Measurements from ENCODE around the gene FARS2.

DNA sequence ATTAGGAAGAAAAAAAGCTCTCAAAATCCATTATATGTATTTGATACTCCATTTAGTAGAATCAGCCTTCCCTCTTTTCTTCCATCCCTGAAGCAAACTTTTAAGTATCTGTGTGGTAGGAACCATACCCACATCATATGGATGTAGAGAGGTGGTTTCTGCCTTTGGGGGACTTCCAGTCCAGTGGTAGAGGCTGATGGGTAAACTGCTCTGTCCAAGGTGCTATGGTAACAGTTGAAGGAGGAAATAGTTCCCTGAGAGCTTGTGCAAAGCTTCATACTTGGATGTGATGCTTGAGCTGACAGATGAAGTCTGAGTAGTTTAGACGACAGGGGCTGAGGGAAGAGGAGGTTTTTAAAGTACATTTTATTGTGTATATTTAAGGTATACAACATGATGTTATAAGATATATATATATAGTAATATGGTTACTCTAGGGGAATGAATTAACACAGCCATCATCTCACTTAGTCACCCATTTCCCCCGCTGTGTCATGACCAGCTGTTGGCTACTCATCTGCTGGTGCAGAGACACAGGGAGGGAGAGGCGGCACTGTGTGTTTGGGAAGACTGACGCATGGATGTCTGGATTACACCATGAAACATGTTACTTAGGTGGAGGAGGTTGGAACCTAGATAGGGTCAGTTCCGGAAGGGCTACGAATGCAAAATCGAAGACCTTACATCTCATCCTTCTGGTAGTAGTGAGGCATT is 185.2 kb downstream of the FARS2 start:
- TF ChIP-seq MAX (CRISPR knock-in tag; IDR thresholded peaks at IDR 0.05) (no peak), KAT7 (CRISPR knock-in tag; IDR thresholded peaks at IDR 0.05; ENCODE audit: borderline replicate concordance) (no peak), ZNF416 (CRISPR knock-in tag; IDR thresholded peaks at IDR 0.05) (no peak), CTCF (IDR thresholded peaks at IDR 0.05) (no peak), ZNF317 (CRISPR knock-in tag; IDR thresholded peaks at IDR 0.05; ENCODE audit: borderline replicate concordance, low read depth) (no peak), ZNF232 (CRISPR knock-in tag; IDR thresholded peaks at IDR 0.05) (no peak), SMAD4 (CRISPR knock-in tag; IDR thresholded peaks at IDR 0.05) (no peak), ESRRA (CRISPR knock-in tag; IDR thresholded peaks at IDR 0.05; ENCODE audit: borderline replicate concordance) (no peak), ZBTB21 (CRISPR knock-in tag; IDR thresholded peaks at IDR 0.05; ENCODE audit: borderline replicate concordance) (no peak), NR3C1 (CRISPR knock-in tag; conservative IDR thresholded peaks at IDR 0.05; ENCODE audit: low read depth) (no peak), TCF7 (CRISPR knock-in tag; IDR thresholded peaks at IDR 0.05; ENCODE audit: low read depth) (no peak)
- TF ChIP-seq, protein P1, sequence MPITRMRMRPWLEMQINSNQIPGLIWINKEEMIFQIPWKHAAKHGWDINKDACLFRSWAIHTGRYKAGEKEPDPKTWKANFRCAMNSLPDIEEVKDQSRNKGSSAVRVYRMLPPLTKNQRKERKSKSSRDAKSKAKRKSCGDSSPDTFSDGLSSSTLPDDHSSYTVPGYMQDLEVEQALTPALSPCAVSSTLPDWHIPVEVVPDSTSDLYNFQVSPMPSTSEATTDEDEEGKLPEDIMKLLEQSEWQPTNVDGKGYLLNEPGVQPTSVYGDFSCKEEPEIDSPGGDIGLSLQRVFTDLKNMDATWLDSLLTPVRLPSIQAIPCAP (CRISPR knock-in tag; IDR thresholded peaks at IDR 0.05), result no peak
- TF ChIP-seq, protein P2, sequence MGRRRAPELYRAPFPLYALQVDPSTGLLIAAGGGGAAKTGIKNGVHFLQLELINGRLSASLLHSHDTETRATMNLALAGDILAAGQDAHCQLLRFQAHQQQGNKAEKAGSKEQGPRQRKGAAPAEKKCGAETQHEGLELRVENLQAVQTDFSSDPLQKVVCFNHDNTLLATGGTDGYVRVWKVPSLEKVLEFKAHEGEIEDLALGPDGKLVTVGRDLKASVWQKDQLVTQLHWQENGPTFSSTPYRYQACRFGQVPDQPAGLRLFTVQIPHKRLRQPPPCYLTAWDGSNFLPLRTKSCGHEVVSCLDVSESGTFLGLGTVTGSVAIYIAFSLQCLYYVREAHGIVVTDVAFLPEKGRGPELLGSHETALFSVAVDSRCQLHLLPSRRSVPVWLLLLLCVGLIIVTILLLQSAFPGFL (CRISPR knock-in tag; IDR thresholded peaks at IDR 0.05; ENCODE audit: borderline replicate concordance), result no peak
- TF ChIP-seq, protein P3, sequence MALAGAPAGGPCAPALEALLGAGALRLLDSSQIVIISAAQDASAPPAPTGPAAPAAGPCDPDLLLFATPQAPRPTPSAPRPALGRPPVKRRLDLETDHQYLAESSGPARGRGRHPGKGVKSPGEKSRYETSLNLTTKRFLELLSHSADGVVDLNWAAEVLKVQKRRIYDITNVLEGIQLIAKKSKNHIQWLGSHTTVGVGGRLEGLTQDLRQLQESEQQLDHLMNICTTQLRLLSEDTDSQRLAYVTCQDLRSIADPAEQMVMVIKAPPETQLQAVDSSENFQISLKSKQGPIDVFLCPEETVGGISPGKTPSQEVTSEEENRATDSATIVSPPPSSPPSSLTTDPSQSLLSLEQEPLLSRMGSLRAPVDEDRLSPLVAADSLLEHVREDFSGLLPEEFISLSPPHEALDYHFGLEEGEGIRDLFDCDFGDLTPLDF (CRISPR knock-in tag; IDR thresholded peaks at IDR 0.05), result no peak

Data from WTC11 (cell line).